IMR-90 (cell line): ENCODE results near the gene HLA-DQA1. TPM values are rescaled to one million over a fixed set of nuclear protein-coding genes. Genes with fewer than 3 reads are reported as not detected.

ENCODE experiments used
- ATAC-seq: fragments of 200-7000 bp; cut with Tn5 transposase; 2 replicates; pipeline ENCODE4 v1.9.1; 2020; ENCODE audit warnings: low read depth, mild to moderate bottlenecking, moderate library complexity
- BruUV-seq: library from RNA; stranded (reverse); fragments of 400-500 nt; replicated peaks from 2 replicates; lab custom pipeline; 2021; lab: Mats Ljungman, UMichigan
- CTCF ChIA-PET: fragments of 300-600 bp; formaldehyde crosslinking; extraction: SDS; loops from one replicate; lab custom pipeline; 2021; ENCODE audit warnings: antibody characterized with exemption; lab: Yijun Ruan, JAX
- POLR2A ChIA-PET: fragments of 300-600 bp; sonication (Branson Sonifier 250); formaldehyde crosslinking; loops from one replicate; lab custom pipeline; 2022; ENCODE audit warnings: antibody characterized with exemption; ENCODE audit not compliant: unreplicated experiment; lab: Charles Lee
- DNase-seq: peaks from one replicate; pipeline ENCODE4 v3.0.0; 2013
- H2AFZ ChIP-seq: replicated peaks from 2 replicates; pipeline ENCODE3; 2013; ENCODE audit warnings: low read length, mild to moderate bottlenecking; ENCODE audit not compliant: poor library complexity
- H2AK5ac ChIP-seq: 2 replicates; pipeline ENCODE4 v1.6.1; 2013; ENCODE audit warnings: low read depth, low read length, inconsistent platforms
- H2AK9ac ChIP-seq: replicated peaks from 2 replicates; pipeline ENCODE3; 2013; ENCODE audit warnings: mild to moderate bottlenecking, low read depth, low read length, moderate library complexity; ENCODE audit not compliant: poor library complexity
- H2BK120ac ChIP-seq: 2 replicates; pipeline ENCODE4 v1.6.1; 2013; ENCODE audit warnings: low read depth, low read length, inconsistent platforms
- H2BK15ac ChIP-seq: 3 replicates; pipeline ENCODE4 v1.6.1; 2013; ENCODE audit warnings: low read depth, low read length, inconsistent platforms
- H2BK20ac ChIP-seq: 2 replicates; pipeline ENCODE4 v1.6.1; 2013; ENCODE audit warnings: low read depth, mild to moderate bottlenecking, inconsistent platforms, low read length, moderate library complexity
- H2BK5ac ChIP-seq: 2 replicates; pipeline ENCODE4 v1.6.1; 2013; ENCODE audit warnings: mild to moderate bottlenecking, low read depth, low read length, inconsistent platforms; ENCODE audit not compliant: poor library complexity, severe bottlenecking
- H3K14ac ChIP-seq: replicated peaks from 2 replicates; pipeline ENCODE4 v1.6.1; 2013; ENCODE audit warnings: low read depth, low read length, inconsistent platforms
- H3K18ac ChIP-seq: 2 replicates; pipeline ENCODE4 v1.6.1; 2013; ENCODE audit warnings: low read depth, low read length, control low read depth
- H3K23ac ChIP-seq: 2 replicates; pipeline ENCODE4 v1.6.1; 2013; ENCODE audit warnings: low read depth, low read length, inconsistent platforms
- H3K27ac ChIP-seq: 2 replicates; pipeline ENCODE4 v1.5.1; 2013; ENCODE audit warnings: mild to moderate bottlenecking, control low read depth, low read length; ENCODE audit not compliant: insufficient read depth
- H3K27me3 ChIP-seq: 2 replicates; pipeline ENCODE4 v1.6.1; 2013; ENCODE audit warnings: low read length; ENCODE audit not compliant: control insufficient read depth, insufficient read depth
- H3K36me3 ChIP-seq: 2 replicates; pipeline ENCODE4 v1.6.1; 2013; ENCODE audit warnings: low read length, mixed read lengths; ENCODE audit not compliant: control insufficient read depth, insufficient read depth
- H3K4ac ChIP-seq: 2 replicates; pipeline ENCODE4 v1.6.1; 2013; ENCODE audit warnings: low read depth, low read length, inconsistent platforms
- H3K4me1 ChIP-seq: 2 replicates; pipeline ENCODE4 v1.6.1; 2013; ENCODE audit warnings: low read length, mixed read lengths; ENCODE audit not compliant: control insufficient read depth, insufficient read depth
- H3K4me2 ChIP-seq: 2 replicates; pipeline ENCODE4 v1.6.1; 2013; ENCODE audit warnings: low read depth, mild to moderate bottlenecking, control low read depth, low read length, moderate library complexity
- H3K4me3 ChIP-seq: 2 replicates; pipeline ENCODE4 v1.5.1; 2013; ENCODE audit warnings: low read depth, mild to moderate bottlenecking, control low read depth, low read length, moderate library complexity; ENCODE audit not compliant: insufficient read depth
- H3K56ac ChIP-seq: 2 replicates; pipeline ENCODE4 v1.6.1; 2013; ENCODE audit warnings: low read length, inconsistent platforms; ENCODE audit not compliant: insufficient read depth; ENCODE audit errors: extremely low read depth
- H3K79me1 ChIP-seq, 2 experiments: 2 replicates each; pipeline ENCODE4 v1.6.1; 2013; ENCODE audit warnings: low read length in 2 of 2, inconsistent platforms in 1 of 2, low read depth in 1 of 2
- H3K9ac ChIP-seq: 2 replicates; pipeline ENCODE4 v1.6.1; 2013; ENCODE audit warnings: low read depth, low read length, control low read depth
- H3K9me1 ChIP-seq: 2 replicates; pipeline ENCODE4 v1.6.1; 2013; ENCODE audit warnings: low read length, inconsistent platforms; ENCODE audit not compliant: insufficient read depth
- H3K9me3 ChIP-seq: 2 replicates; pipeline ENCODE4 v1.6.1; 2013; ENCODE audit warnings: low read length; ENCODE audit not compliant: control insufficient read depth, insufficient read depth
- H4K20me1 ChIP-seq: 2 replicates; pipeline ENCODE4 v1.6.1; 2013; ENCODE audit warnings: low read length, inconsistent platforms; ENCODE audit not compliant: insufficient read depth
- H4K5ac ChIP-seq: 2 replicates; pipeline ENCODE4 v1.6.1; 2013; ENCODE audit warnings: mild to moderate bottlenecking, low read depth, low read length, control low read depth
- H4K8ac ChIP-seq, 2 experiments: 2 replicates each; pipeline ENCODE4 v1.6.1; 2013; ENCODE audit warnings: low read depth in 2 of 2, low read length in 2 of 2, control low read depth in 1 of 2, inconsistent platforms in 1 of 2
- H4K91ac ChIP-seq: 2 replicates; pipeline ENCODE4 v1.6.1; 2013; ENCODE audit warnings: low read depth, low read length, inconsistent platforms; ENCODE audit not compliant: insufficient read depth
- BHLHE40 ChIP-seq: fragments of 150-350 bp; IDR thresholded peaks from 2 replicates; pipeline ENCODE4 v1.6.1; 2016; ENCODE audit warnings: mild to moderate bottlenecking, low read depth, low read length
- CEBPB ChIP-seq: IDR thresholded peaks from 2 replicates; pipeline ENCODE4 v1.6.1; 2012; ENCODE audit warnings: low read depth, low read length, improper control_type of control experiment
- ELK1 ChIP-seq: fragments of 150-350 bp; IDR thresholded peaks from 2 replicates; pipeline ENCODE4 v1.6.1; 2016; ENCODE audit warnings: low read depth, mild to moderate bottlenecking, low read length, moderate library complexity, borderline replicate concordance
- FOS ChIP-seq: fragments of 150-350 bp; IDR thresholded peaks from 2 replicates; pipeline ENCODE4 v1.6.1; 2016; ENCODE audit warnings: low read depth, low read length
- MAFK ChIP-seq: IDR thresholded peaks from 2 replicates; pipeline ENCODE4 v1.6.1; 2012; ENCODE audit warnings: low read depth, low read length, improper control_type of control experiment
- MAZ ChIP-seq: IDR thresholded peaks from 2 replicates; pipeline ENCODE4 v1.6.1; 2012; ENCODE audit warnings: low read depth, mild to moderate bottlenecking, low read length, improper control_type of control experiment, moderate library complexity, borderline replicate concordance
- NFE2L2 ChIP-seq: fragments of 150-350 bp; IDR thresholded peaks from 2 replicates; pipeline ENCODE4 v1.6.1; 2016; ENCODE audit warnings: low read depth, mild to moderate bottlenecking, low read length
- RAD21 ChIP-seq: IDR thresholded peaks from 2 replicates; pipeline ENCODE4 v1.6.1; 2012; ENCODE audit warnings: low read length, improper control_type of control experiment
- RCOR1 ChIP-seq: IDR thresholded peaks from 2 replicates; pipeline ENCODE4 v1.6.1; 2012; ENCODE audit warnings: mild to moderate bottlenecking, low read length, improper control_type of control experiment; ENCODE audit not compliant: insufficient replicate concordance
- RFX5 ChIP-seq: IDR thresholded peaks from 2 replicates; pipeline ENCODE4 v1.8.0; 2012; ENCODE audit warnings: low read depth, mild to moderate bottlenecking, low read length, moderate library complexity
- SMC3 ChIP-seq: fragments of 150-350 bp; IDR thresholded peaks from 2 replicates; pipeline ENCODE4 v1.6.1; 2016; ENCODE audit warnings: low read depth, mild to moderate bottlenecking, antibody characterized with exemption, low read length, moderate library complexity
- USF2 ChIP-seq: fragments of 150-350 bp; IDR thresholded peaks from 2 replicates; pipeline ENCODE4 v1.6.1; 2017; ENCODE audit warnings: mild to moderate bottlenecking, antibody characterized with exemption, low read length, low read depth
- WGBS, 2 experiments: methylation state at CpG; one replicate each; pipeline versions ENCODE4 v1.1.5 to v1.1.7; 2013; ENCODE audit warnings: missing lambda C conversion rate in 2 of 2; ENCODE audit not compliant: insufficient read length in 1 of 2; ENCODE audit errors: extremely low coverage in 2 of 2; 5-methylcytosine and 5-hydroxymethylcytosine counted together
- dilution Hi-C: fragments of 300-500 bp; cut with HindIII; formaldehyde crosslinking; loops from one replicate; pipeline ENCODE4 v1.14.3; 2018; ENCODE audit warnings: low sequenced_read_pairs; ENCODE audit not compliant: unreplicated experiment
- in situ Hi-C: fragments of 300-500 bp; cut with MboI; formaldehyde crosslinking; loops from 3 replicates; pipeline ENCODE4 v1.14.3; 2019; ENCODE audit warnings: low sequenced_read_pairs, inconsistent platforms, mixed read lengths
- intact Hi-C: fragments of 100-400 bp; cut with micrococcal nuclease; formaldehyde crosslinking; loops from 2 replicates; pipeline ENCODE4 v1.10.0; 2022
- polyA plus RNA-seq, 3 experiments: library from polyadenylated mRNA; depleted of rRNA; stranded (reverse); fragments of >200 nt; gene quantifications; 2 replicates each; pipeline ENCODE4 v1.2.3, GENCODE V29; 2012; ENCODE audit warnings: low replicate concordance in 1 of 3
- total RNA-seq: library from RNA; depleted of rRNA; stranded (reverse); fragments of >200 nt; gene quantifications from 2 replicates; pipeline ENCODE4 v1.2.3, GENCODE V29; 2012

Gene HLA-DQA1
- total and polyA plus RNA-seq, 2 of the 4 experiments (the other 2 are of a cell fraction), result not detected

DNA sequence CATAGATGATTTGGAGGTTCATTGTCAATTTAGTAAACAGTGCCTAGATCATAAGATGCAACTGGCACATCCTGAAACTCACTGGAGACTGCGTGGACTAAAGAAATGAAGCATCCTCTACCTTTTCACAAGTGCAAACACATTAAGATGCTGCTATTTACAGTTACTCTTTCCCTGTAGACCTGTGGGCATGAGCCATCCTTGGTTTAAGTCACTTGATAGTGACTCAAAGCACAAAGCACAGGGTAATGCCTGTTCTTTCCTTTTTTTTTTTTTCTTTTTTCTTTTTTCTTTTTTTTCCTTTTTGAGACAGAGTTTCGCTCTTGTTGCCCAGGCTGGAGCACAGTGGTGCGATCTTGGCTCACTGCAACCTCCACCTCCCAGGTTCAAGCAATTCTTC lies 10.0 kb upstream of the HLA-DQA1 start:
- Histone ChIP-seq H3K4me2 (no peak overlapping the region), H4K20me1 (no peaks in the 10 kb centered on the region), H3K23ac (no peak overlapping the region), H3K18ac (no peak overlapping the region), H2BK120ac (no peak overlapping the region), H4K5ac (no peak overlapping the region), H3K4me1 (no peaks in the 10 kb centered on the region), H2BK5ac (no peak overlapping the region), H2AK5ac (no peak overlapping the region), H3K14ac (no peak overlapping the region), H2AFZ (no peak overlapping the region), H2BK20ac (no peak overlapping the region), H3K56ac (no peak overlapping the region), H3K4ac (no peak overlapping the region), H3K27ac (no peak overlapping the region), H3K36me3 (no peaks in the 10 kb centered on the region), H3K9me1 (no peaks in the 10 kb centered on the region), H3K79me1 (no peaks in the 10 kb centered on the region), H3K9ac (no peak overlapping the region), H3K27me3 (no peaks in the 10 kb centered on the region), H3K9me3 (no peaks in the 10 kb centered on the region), H4K91ac (no peak overlapping the region), H4K8ac (no peak overlapping the region), H3K4me3 (no peak overlapping the region), H2AK9ac (no peak overlapping the region), H2BK15ac (no peak overlapping the region)
- no peak for DNase-seq
- no TSS peak for BruUV-seq
- TF ChIP-seq NFE2L2, result no peak
- no peak for TF ChIP-seq FOS
- TF ChIP-seq USF2, result no peak
- TF ChIP-seq MAFK, result no peak
- no peak for TF ChIP-seq CEBPB
- TF ChIP-seq ELK1, result no peak
- TF ChIP-seq SMC3, result no peak
- no peak for TF ChIP-seq BHLHE40
- no peak for TF ChIP-seq RAD21
- TF ChIP-seq MAZ, result no peak
- no peak for TF ChIP-seq RCOR1
- TF ChIP-seq RFX5, result no peak
- in situ Hi-C loops, result no loop called here
- dilution Hi-C loops, result no loop called here
- 0% methylated on average over 1 of the region's 3 CpGs; no CpG with 5 or more reads in 1 of the 2 experiments for WGBS, 2 experiments
- POLR2A ChIA-PET, result no interaction called here
- intact Hi-C loops, result no loop called here
- ATAC-seq, result no peak
- CTCF ChIA-PET, result no interaction called here
